Nephron (organoid): Measurements from ENCODE around the gene SOX1.
A peak's percentile ranks its signal among the peaks of the same experiment; 100 is the strongest.

Experiments
- H3K27ac Mint-ChIP-seq, 3 experiments: 2 replicates each; pipeline ENCODE4 v1.8.0; 2020; ENCODE audit warnings: mixed read lengths in 3 of 3, mild to moderate bottlenecking in 2 of 3, moderate library complexity in 1 of 3
- H3K27me3 Mint-ChIP-seq: 2 replicates; pipeline ENCODE4 v1.8.0; 2021; ENCODE audit warnings: low read depth, mild to moderate bottlenecking, moderate library complexity, mixed read lengths
- H3K36me3 Mint-ChIP-seq: 2 replicates; pipeline ENCODE4 v1.8.0; 2020; ENCODE audit warnings: low read depth, mixed read lengths
- H3K4me1 Mint-ChIP-seq: 2 replicates; pipeline ENCODE4 v1.8.0; 2020; ENCODE audit warnings: mixed read lengths
- H3K4me3 Mint-ChIP-seq, 3 experiments: 2 replicates each; pipeline ENCODE4 v1.8.0; 2020; ENCODE audit warnings: mild to moderate bottlenecking in 3 of 3, mixed read lengths in 3 of 3, moderate library complexity in 2 of 3
- H3K9me3 Mint-ChIP-seq: 2 replicates; pipeline ENCODE4 v1.8.0; 2020; ENCODE audit warnings: mixed read lengths
- CTCF ChIP-seq, 3 experiments: fragments of 200-600 bp; sonication (generic); IDR thresholded peaks; one replicate each; pipeline ENCODE4 v1.5.0; 2021; ENCODE audit warnings: antibody characterized with exemption in 3 of 3; ENCODE audit not compliant: unreplicated experiment in 3 of 3

The SOX1 gene

GRCh38 chr13:112067116-112067741 lies at the start of gene SOX1:
TSS of gene SOX1 (plus strand) at chr13:112067149. CDS start at chr13:112067659, 510 bp downstream.
- no peak for TF ChIP-seq CTCF (IDR thresholded peaks at IDR 0.05; ENCODE audit: unreplicated experiment in 3 of 3)
- H3K9me3 Mint-ChIP-seq, result no peaks in the 10 kb centered on the region
- no peak within 1 kb of the TSS for H3K27ac Mint-ChIP-seq
- peaks cover 90% of the 10 kb centered on the region for H3K27me3 Mint-ChIP-seq
- peak within 1 kb of the TSS; percentile 22 to 71 (median 42) for H3K4me3 Mint-ChIP-seq
- H3K36me3 Mint-ChIP-seq, result no peaks in the 10 kb centered on the region
- H3K4me1 Mint-ChIP-seq, result peaks cover 18% of the 10 kb centered on the region

DNA sequence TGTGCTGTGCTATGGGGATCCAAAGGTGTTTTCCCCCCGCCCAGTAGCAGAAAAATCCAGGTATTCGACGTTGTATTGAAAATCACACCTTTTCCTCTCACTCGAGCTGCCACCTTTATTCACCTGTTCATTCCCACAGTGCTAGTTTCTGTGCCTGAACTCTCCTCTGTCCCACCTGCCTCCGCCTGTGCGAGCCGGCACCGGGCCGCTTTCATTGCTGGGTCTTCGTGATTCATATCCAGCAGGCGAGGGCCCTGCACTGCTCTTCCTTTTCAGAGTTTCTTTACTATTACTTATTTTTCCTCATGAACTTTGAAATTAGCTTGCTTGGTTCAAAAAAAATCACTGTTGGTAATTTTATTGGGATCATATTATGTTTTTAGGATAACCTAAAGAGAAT lies 42.4 kb upstream of the SOX1 start:
- Mint-ChIP-seq H3K27ac (no peak overlapping the region), H3K9me3 (peaks cover 22% of the 10 kb centered on the region), H3K4me1 (no peaks in the 10 kb centered on the region), H3K27me3 (peaks cover 38% of the 10 kb centered on the region), H3K4me3 (no peak overlapping the region), H3K36me3 (no peaks in the 10 kb centered on the region)
- TF ChIP-seq CTCF (IDR thresholded peaks at IDR 0.05; ENCODE audit: unreplicated experiment in 3 of 3), result no peak

GRCh38 chr13:112027250-112027649 lies 39.7 kb upstream of the SOX1 start:
- Mint-ChIP-seq H3K4me3 (no peak overlapping the region), H3K36me3 (no peaks in the 10 kb centered on the region), H3K27me3 (peaks cover 57% of the 10 kb centered on the region), H3K27ac (no peak overlapping the region), H3K4me1 (peaks cover 5% of the 10 kb centered on the region), H3K9me3 (peaks cover 14% of the 10 kb centered on the region)
- TF ChIP-seq CTCF (IDR thresholded peaks at IDR 0.05; ENCODE audit: unreplicated experiment in 3 of 3), result no peak

DNA sequence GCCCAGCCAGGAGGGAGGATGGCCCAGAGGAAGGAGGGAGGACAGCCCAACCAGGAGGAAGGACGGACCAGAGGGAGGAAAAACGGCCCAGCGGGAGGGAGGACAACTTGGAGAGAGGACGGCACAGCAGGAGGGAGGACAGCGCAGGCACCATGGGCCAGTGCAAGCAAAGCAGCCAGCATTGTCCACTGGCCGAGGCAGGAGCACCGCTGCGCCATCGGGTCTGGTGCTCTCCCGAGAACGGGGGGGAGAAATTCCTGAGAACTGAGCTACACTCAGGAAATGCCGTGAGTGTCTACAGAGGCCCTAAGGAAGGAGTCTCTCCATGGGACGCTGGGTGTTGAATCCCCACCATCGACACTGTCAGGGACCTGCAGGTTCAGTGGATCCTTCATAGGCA lies 38.5 kb upstream of the SOX1 start:
- Mint-ChIP-seq H3K27ac (no peak overlapping the region), H3K4me1 (peaks cover 12% of the 10 kb centered on the region), H3K36me3 (no peaks in the 10 kb centered on the region), H3K9me3 (peaks cover 10% of the 10 kb centered on the region), H3K4me3 (no peak overlapping the region), H3K27me3 (peaks cover 55% of the 10 kb centered on the region)
- TF ChIP-seq CTCF (IDR thresholded peaks at IDR 0.05; ENCODE audit: unreplicated experiment in 3 of 3), result no peak

GRCh38 chr13:112029143-112029542 lies 37.8 kb upstream of the SOX1 start:
- Mint-ChIP-seq H3K9me3 (peaks cover 10% of the 10 kb centered on the region), H3K4me1 (peaks cover 15% of the 10 kb centered on the region), H3K27ac (no peak overlapping the region), H3K4me3 (no peak overlapping the region), H3K36me3 (no peaks in the 10 kb centered on the region), H3K27me3 (peaks cover 59% of the 10 kb centered on the region)
- TF ChIP-seq CTCF (IDR thresholded peaks at IDR 0.05; ENCODE audit: unreplicated experiment in 3 of 3), result no peak
